RKO (cell line): ENCODE measurements around the gene RABGAP1.

Experiments
- DNase-seq: peaks from one replicate; pipeline ENCODE4 v3.0.0-alpha.2; 2016; ENCODE audit warnings: low spot score

RABGAP1 gene

DNA sequence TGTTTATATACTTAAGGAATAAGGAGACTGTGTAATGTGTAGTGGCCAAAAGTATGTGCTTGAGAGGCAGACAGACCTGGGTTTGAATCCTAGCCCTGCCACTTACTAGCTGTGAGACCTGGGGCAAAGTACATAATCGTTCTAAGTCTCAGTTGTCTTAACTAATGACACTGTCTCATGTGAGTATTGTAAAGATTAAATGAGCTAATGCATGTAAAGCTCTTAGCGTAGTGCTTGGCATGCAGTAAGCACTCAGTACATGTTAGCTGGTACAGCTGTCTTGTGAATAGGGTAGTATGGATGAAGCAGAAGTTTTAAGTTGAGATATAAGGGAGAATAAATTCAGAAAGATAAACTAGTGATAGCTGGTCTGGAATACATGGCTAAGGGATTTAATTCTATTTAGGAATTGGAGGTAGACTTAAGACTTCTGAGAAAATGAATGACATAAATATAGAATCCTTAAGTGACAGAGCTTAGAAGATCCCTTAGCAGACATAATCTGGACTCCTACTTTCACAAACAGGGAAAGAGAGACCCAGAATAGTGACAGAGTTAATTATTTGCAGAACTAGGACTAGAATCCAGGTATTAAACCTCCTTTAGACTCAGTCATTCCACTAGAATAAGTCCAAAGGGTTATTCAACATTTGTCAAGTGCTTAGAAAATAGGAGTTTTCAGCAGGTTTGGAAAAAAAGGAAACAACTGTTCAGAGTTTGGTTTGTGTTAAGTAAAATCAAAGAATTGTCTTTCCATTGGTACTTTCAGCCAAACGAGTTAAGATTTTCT, 105.8 kb downstream of the RABGAP1 start:
- no peak for DNase-seq

DNA sequence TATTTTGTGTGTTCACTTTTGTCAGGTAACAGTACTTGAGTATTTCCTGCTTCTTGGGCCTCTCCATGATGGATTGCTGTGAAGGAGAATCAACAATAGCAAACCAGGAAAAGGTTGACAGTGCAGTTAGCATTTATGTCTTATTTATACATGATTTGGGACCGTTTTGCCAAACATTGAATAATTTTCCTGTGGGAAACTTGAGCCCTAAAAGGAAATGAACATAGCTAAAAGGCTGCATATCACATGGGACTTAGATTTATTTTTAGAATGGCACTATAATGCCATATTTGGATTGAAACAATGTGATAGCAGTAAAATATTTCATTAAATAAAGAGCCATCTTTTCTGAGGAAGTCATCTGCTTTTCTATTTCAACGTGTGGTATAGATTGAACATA, 107.9 kb downstream of the RABGAP1 start:
- no peak for DNase-seq

GRCh38 chr9:123049589-123050222, 108.9 kb downstream of the RABGAP1 start:
- no peak for DNase-seq

DNA sequence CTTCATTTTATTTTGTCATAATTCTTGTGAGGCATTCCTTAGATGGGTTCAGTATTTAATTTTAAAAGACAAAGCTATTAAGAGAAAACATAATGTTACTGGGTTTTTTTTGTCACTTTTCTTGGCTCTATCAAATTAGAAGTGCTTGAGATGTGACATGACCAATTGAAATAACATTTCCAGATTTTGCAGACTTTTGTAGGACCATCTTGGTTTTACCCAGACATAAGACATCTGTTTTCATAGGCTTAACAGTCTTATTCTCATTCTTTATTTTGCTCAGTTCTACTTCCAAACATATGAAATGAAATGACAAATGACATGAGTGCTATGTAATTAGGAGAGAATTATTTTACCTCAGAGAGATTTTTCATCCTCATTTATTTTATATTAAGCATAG, 112.2 kb downstream of the RABGAP1 start:
- DNase-seq = no peak

DNA sequence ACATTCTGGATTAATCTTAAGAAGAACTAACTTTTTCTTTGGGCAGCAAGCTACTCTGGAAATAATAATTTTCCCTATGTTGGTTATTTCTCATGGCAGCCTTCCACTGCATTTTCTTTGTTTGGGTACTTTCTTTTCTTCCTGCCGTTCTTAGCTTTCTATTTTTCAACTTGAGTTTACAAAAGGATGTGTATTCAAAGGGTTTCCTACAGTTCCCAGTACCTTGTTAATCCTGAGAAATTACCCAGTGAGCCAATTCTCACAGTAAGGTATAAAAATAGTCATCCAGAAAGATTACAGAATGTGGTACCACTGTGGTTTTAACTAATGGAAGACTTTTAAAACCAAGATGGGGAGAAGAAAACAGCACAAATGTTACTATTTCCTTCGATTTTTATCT, 112.9 kb downstream of the RABGAP1 start:
- DNase-seq = no peak

GRCh38 chr9:123058834-123059233, 118.0 kb downstream of the RABGAP1 start:
- DNase-seq = peak; percentile 66

DNA sequence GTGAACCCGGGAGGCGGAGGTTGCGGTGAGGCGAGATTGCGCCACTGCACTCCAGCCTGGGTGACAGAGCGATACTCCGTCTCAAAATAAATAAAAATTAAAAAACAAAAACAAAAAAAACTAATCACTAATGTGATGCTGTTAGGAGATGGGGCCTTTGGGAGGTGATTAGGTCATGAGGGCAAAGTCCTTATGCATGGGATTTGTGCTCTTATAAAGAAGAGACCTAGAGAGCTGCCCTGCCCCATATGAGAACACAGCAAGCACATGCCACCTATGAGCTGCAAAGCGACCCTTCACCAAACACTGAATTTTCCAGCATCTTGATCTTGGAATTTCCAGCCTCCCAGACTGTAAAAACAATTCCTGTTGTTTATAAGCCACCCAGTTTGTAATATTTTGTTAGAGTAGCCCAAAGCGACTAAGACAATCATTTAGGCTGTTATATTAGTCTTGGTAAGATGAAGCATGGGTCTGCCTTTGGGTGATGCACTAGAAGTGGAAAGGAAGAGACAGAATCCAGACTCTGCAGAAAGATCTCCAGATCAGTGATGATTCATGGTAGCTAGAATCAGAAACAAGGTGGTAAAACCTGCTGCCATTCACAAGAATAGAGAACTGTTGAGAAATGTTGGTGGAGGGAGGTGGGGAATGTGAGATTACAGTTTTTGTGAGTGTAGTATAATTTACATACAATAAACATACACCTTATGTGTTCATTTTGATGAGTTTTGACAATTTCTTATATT, 118.8 kb downstream of the RABGAP1 start:
- no peak for DNase-seq

DNA sequence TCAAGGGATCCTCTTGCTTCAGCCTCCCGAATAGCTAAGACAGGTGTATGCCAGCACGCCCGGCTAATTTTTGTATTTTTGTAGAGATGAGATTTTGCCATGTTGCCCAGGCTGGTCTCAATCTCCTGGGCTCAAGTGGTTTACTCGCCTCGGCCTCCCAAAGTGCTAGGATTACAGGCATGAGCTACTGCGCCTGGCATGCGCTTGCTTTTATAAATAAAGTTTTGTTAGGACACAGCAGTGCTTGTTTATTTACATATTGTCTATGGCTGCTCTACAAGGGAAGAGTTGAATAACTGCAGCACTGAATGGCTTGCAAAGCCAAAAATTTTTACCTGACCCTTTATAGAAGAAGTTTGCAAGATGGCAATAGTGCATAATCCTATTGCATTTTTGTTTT, 120.4 kb downstream of the RABGAP1 start:
- no peak for DNase-seq

DNA sequence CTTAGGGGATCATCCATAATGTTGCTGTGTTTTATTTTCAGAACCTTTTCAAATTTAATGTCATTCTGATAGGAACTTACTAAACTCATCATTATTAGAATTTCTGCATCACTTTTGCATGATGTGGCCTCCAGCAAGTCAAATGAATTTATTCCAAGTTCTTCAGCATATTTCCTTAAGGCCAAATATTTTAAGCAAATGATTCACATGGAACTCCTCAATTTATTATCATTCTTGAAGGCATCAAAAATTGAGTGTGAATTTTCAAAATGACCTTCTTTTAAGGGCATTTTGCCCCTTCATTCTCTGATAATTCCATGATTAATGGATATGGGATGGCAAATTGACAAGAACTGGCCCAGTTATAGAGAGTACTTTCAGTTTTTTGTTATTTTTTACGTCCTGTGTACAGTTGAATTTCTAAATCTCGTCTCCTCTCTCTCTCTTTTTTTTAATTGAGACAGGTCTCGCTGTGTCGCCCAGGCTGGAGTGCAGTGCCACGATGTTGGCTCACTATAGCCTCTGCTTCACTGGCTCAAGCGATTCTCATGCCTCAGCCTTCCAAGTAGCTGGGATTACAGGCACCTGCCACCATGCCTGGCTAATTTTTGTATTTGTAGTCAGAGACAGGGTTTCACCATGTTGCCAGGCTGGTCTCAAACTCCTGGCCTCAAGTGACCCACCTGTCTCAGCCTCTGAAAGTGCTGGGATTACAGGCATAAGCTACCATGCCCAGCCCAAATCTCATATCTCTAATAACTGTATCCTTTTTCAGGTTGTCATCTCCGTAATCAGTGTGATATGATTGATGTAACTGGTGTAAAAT, 121.7 kb downstream of the RABGAP1 start:
- DNase-seq = no peak

- no peak for DNase-seq
Observed at GRCh38 chr9:123063177-123063598, 122.4 kb downstream of the RABGAP1 start.

- no peak for DNase-seq
Observed at GRCh38 chr9:123063896-123064295, 123.1 kb downstream of the RABGAP1 start.

DNA sequence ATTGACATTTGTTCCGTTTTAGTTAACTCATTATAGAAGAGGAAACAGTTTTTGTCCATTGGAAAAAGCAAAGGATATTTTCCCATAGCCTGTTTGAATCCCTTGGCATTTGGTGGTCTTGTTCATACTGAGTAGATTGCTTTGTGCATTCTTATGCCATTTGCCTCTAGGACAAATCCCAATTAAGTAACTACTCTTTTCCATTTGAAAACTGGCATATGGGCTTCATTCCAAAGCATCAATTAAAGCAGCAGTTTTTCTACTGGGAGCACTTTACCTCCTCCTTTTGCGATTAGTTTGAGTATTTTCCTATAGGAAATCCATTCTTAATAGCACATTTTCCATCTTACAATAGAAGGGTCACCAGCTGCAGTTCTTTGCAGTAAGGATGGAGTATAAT, 123.9 kb downstream of the RABGAP1 start:
- no peak for DNase-seq

- DNase-seq = no peak
Observed at GRCh38 chr9:123065196-123065595, 124.4 kb downstream of the RABGAP1 start.

DNA sequence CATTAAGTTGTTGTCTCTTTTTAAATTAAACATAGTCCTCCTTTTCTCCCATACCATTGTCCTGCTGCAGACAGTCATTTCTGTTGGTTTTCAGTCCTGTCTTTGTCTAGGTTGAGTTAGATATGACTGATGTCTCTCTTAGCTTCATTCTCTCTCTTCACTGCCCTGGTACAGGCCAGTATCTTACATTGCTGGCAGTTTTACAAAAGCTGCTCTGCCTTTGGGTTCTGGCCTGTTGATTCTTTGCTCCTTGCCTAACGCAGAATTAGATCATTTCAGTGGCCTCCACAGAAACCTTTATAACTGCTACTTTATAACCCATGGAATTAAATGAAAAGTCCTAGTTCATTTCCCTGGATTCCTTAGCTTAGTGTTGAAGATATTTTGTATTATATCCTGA, 126.3 kb downstream of the RABGAP1 start:
- DNase-seq = no peak

DNA sequence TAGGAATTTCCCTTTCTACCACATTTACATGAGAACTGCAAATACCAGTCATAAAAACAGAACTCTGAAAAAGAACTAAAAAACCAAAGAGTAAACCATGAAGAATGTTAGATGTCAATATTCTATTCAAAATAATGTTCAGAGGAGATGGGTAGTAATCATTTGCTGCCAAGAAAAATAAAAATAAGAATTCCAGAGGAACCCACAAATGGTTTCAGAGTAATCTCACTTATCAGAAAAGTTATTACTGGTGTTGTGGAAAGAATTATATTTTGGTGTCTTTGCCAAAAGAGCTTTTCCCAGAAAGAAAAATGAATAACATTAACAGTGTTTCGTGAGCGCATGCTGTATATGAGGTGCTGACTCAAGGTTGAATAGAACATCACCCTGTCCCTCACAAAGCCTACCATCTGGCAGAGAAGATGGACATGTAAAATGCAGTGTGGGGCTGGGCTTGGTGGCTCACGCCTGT, 128.2 kb downstream of the RABGAP1 start:
- DNase-seq = no peak

DNA sequence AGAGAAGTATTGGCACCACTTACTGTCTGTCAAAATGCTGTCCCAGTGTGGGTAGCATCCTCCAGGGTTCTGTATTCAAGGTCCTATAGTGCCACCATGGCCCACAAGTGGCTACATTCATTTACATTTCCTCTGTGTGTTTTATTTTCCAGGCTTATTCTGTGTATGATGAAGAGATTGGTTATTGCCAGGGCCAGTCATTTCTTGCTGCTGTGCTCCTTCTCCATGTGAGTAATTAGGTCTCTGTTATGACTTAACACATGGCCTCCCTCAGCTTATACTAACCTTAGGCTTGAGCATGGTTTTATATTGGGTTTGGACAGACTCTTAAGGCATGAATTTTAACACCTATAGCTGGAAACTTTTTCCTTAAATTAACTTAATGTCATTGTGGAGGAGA, 129.4 kb downstream of the RABGAP1 start:
- no peak for DNase-seq

DNA sequence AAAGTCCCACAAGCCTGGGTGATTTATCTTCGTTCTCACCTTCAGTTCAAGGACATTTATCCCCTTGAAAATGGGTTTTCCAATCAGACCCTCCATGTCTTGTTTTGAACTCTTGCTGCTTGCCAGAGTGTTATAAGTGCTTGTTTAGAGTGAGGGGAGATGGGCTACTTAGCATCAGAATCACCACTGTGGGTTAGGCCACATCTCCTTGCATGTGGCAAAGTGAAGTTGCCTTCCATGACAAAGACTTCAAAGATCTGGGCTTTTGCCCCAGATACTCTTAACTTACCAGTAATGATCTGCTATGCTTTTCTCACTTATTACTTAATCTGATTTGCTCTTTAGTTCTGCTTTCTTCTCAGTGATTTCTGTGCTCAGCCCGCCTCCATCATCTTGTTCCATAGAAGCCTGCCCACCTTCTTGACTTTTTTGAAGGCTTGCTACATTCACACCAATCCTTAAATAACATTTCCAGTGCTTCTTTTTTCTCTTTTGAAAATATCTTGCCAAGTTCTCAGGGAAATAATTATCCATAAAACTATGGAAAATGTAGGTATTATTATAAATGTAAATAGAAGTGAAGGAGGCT, 131.7 kb downstream of the RABGAP1 start:
- no peak for DNase-seq

GRCh38 chr9:123073441-123073840, 132.6 kb downstream of the RABGAP1 start:
- no peak for DNase-seq

DNA sequence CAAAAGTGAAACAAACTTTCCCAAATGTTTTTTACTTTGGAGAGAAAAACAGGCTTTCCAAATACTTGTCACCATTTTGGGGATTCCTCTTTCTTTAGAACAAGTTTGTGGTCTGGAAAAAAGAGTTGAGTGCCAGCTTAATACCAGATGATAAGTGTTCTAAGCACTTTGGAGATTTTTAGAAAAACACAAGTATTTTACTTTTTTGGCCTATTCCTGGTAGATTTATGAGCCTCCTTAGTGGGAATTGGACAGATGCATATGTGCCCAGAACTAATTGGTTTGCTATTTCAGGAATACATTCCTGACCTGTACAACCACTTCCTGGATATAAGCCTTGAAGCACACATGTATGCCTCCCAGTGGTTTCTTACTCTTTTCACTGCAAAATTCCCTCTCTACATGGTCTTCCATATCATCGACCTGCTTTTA, 133.2 kb downstream of the RABGAP1 start:
- DNase-seq = no peak

GRCh38 chr9:123074628-123075027, 133.8 kb downstream of the RABGAP1 start:
- DNase-seq = no peak

DNA sequence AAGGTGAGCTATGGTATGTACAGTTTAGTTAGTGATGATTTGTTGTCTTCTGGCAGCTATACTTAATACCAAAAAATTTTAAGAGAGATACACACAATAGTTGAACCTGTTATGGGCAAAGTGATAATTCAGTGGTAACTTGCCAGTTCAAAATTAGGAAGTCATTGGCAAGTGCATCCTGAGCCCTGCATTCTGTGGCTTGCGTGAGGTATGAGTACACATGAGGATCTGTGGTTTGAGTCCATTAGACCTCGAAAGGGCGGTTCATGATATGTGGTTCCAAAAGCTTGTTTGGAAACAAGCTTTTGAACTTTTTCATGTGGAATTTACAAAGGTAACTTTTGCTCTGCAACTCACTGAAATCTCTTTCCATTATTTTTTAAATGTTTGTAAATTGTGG, 139.6 kb downstream of the RABGAP1 start:
- DNase-seq = no peak

- peak; percentile 68 for DNase-seq
Observed at GRCh38 chr9:123081824-123082223, 141.0 kb downstream of the RABGAP1 start.
